ENCODE results near the gene UBL5. TPM values are rescaled to one million over a fixed set of nuclear protein-coding genes. Genes with fewer than 3 reads are reported as not detected.

The UBL5 gene
- total RNA-seq, 1 donor from 2014 or later, result 338 TPM

- H3K4me1 Mint-ChIP-seq (ENCODE audit: low read depth), result peaks cover 78% of the 10 kb centered on the region
- no peaks in the 10 kb centered on the region for H3K27me3 Mint-ChIP-seq (ENCODE audit: insufficient read depth)
- no peaks in the 10 kb centered on the region for H3K9me3 Mint-ChIP-seq
- intact Hi-C loops (cut with micrococcal nuclease), result loop anchor here (2.0 kb wide), 1 partner anchor 16 kb away; no protein-coding TSS in a partner anchor
- peaks cover 3% of the 10 kb centered on the region for H3K36me3 Mint-ChIP-seq (ENCODE audit: low read depth)
- peak overlapping the region; percentile 76 for H3K4me3 Mint-ChIP-seq
- H3K27ac Mint-ChIP-seq, result peak overlapping the region; percentile 88
- DNase-seq (ENCODE audit: low spot score), result peak; percentile 25
Observed at GRCh38 chr19:9862938-9863337, 35.2 kb downstream of the UBL5 start.

- Mint-ChIP-seq H3K9me3 (no peaks in the 10 kb centered on the region), H3K27ac (peak overlapping the region; percentile 88), H3K4me3 (peak overlapping the region; percentile 76), H3K36me3 (ENCODE audit: low read depth) (peaks cover 3% of the 10 kb centered on the region), H3K27me3 (ENCODE audit: insufficient read depth) (no peaks in the 10 kb centered on the region), H3K4me1 (ENCODE audit: low read depth) (peaks cover 70% of the 10 kb centered on the region)
- DNase-seq (ENCODE audit: low spot score), result no peak
- intact Hi-C loops (cut with micrococcal nuclease), result loop anchor here (2.0 kb wide), 1 partner anchor 17 kb away; no protein-coding TSS in a partner anchor
Observed at GRCh38 chr19:9863759-9864158, 36.0 kb downstream of the UBL5 start.

- no peak overlapping the region for H3K27ac Mint-ChIP-seq
- peaks cover 52% of the 10 kb centered on the region for H3K4me1 Mint-ChIP-seq (ENCODE audit: low read depth)
- no peaks in the 10 kb centered on the region for H3K9me3 Mint-ChIP-seq
- H3K27me3 Mint-ChIP-seq (ENCODE audit: insufficient read depth), result peaks cover 3% of the 10 kb centered on the region
- intact Hi-C loops (cut with micrococcal nuclease), result no loop called here
- peak overlapping the region; percentile 26 for H3K4me3 Mint-ChIP-seq
- DNase-seq (ENCODE audit: low spot score), result peak; percentile 47
- H3K36me3 Mint-ChIP-seq (ENCODE audit: low read depth), result peaks cover 3% of the 10 kb centered on the region
Observed at GRCh38 chr19:9865732-9866501, 38.2 kb downstream of the UBL5 start.

- H3K27ac Mint-ChIP-seq, result no peak overlapping the region
- intact Hi-C loops (cut with micrococcal nuclease), result no loop called here
- H3K4me1 Mint-ChIP-seq (ENCODE audit: low read depth), result peaks cover 21% of the 10 kb centered on the region
- no peaks in the 10 kb centered on the region for H3K9me3 Mint-ChIP-seq
- no peak for DNase-seq (ENCODE audit: low spot score)
- H3K4me3 Mint-ChIP-seq, result no peak overlapping the region
- peaks cover 3% of the 10 kb centered on the region for H3K27me3 Mint-ChIP-seq (ENCODE audit: insufficient read depth)
- H3K36me3 Mint-ChIP-seq (ENCODE audit: low read depth), result peaks cover 3% of the 10 kb centered on the region
Observed at GRCh38 chr19:9868983-9869617, 41.4 kb downstream of the UBL5 start.

GRCh38 chr19:9871626-9872338, 44.1 kb downstream of the UBL5 start:
- Mint-ChIP-seq H3K9me3 (no peaks in the 10 kb centered on the region), H3K4me3 (no peak overlapping the region), H3K27me3 (ENCODE audit: insufficient read depth) (peaks cover 3% of the 10 kb centered on the region), H3K36me3 (ENCODE audit: low read depth) (no peaks in the 10 kb centered on the region), H3K4me1 (ENCODE audit: low read depth) (peaks cover 2% of the 10 kb centered on the region), H3K27ac (no peak overlapping the region)
- no peak for DNase-seq (ENCODE audit: low spot score)
- intact Hi-C loops (cut with micrococcal nuclease), result no loop called here

GRCh38 chr19:9872618-9873242, 45.0 kb downstream of the UBL5 start:
- no peak overlapping the region for H3K27ac Mint-ChIP-seq
- intact Hi-C loops (cut with micrococcal nuclease), result no loop called here
- H3K36me3 Mint-ChIP-seq (ENCODE audit: low read depth), result no peaks in the 10 kb centered on the region
- no peak overlapping the region for H3K4me3 Mint-ChIP-seq
- peaks cover 3% of the 10 kb centered on the region for H3K27me3 Mint-ChIP-seq (ENCODE audit: insufficient read depth)
- no peak for DNase-seq (ENCODE audit: low spot score)
- no peaks in the 10 kb centered on the region for H3K9me3 Mint-ChIP-seq
- no peaks in the 10 kb centered on the region for H3K4me1 Mint-ChIP-seq (ENCODE audit: low read depth)

GRCh38 chr19:9875031-9875627, 47.4 kb downstream of the UBL5 start:
- Mint-ChIP-seq H3K4me1 (ENCODE audit: low read depth) (no peaks in the 10 kb centered on the region), H3K27me3 (ENCODE audit: insufficient read depth) (no peaks in the 10 kb centered on the region), H3K4me3 (no peak overlapping the region), H3K36me3 (ENCODE audit: low read depth) (no peaks in the 10 kb centered on the region), H3K9me3 (no peaks in the 10 kb centered on the region), H3K27ac (no peak overlapping the region)
- DNase-seq (ENCODE audit: low spot score), result no peak
- intact Hi-C loops (cut with micrococcal nuclease), result no loop called here

GRCh38 chr19:9875796-9876195, 48.1 kb downstream of the UBL5 start:
- Mint-ChIP-seq H3K27ac (no peak overlapping the region), H3K36me3 (ENCODE audit: low read depth) (no peaks in the 10 kb centered on the region), H3K4me1 (ENCODE audit: low read depth) (no peaks in the 10 kb centered on the region)

GRCh38 chr19:9877780-9878510, 50.2 kb downstream of the UBL5 start:
- H3K36me3 Mint-ChIP-seq (ENCODE audit: low read depth), result no peaks in the 10 kb centered on the region
- H3K4me1 Mint-ChIP-seq (ENCODE audit: low read depth), result no peaks in the 10 kb centered on the region
- H3K9me3 Mint-ChIP-seq, result no peaks in the 10 kb centered on the region
- DNase-seq (ENCODE audit: low spot score), result no peak
- H3K27ac Mint-ChIP-seq, result no peak overlapping the region
- intact Hi-C loops (cut with micrococcal nuclease), result no loop called here
- no peaks in the 10 kb centered on the region for H3K27me3 Mint-ChIP-seq (ENCODE audit: insufficient read depth)
- no peak overlapping the region for H3K4me3 Mint-ChIP-seq

More at GRCh38 chr19:9875796-9876195, 48.1 kb downstream of the UBL5 start:
- H3K27me3 Mint-ChIP-seq (ENCODE audit: insufficient read depth), result no peaks in the 10 kb centered on the region
- intact Hi-C loops (cut with micrococcal nuclease), result no loop called here
- DNase-seq (ENCODE audit: low spot score), result no peak
- H3K9me3 Mint-ChIP-seq, result no peaks in the 10 kb centered on the region
- H3K4me3 Mint-ChIP-seq, result no peak overlapping the region

- no peak overlapping the region for H3K4me3 Mint-ChIP-seq
- no peaks in the 10 kb centered on the region for H3K9me3 Mint-ChIP-seq
- no peak overlapping the region for H3K27ac Mint-ChIP-seq
- DNase-seq (ENCODE audit: low spot score), result no peak
- H3K36me3 Mint-ChIP-seq (ENCODE audit: low read depth), result no peaks in the 10 kb centered on the region
- intact Hi-C loops (cut with micrococcal nuclease), result no loop called here
- H3K4me1 Mint-ChIP-seq (ENCODE audit: low read depth), result no peaks in the 10 kb centered on the region
- no peaks in the 10 kb centered on the region for H3K27me3 Mint-ChIP-seq (ENCODE audit: insufficient read depth)
Observed at GRCh38 chr19:9878511-9879196, 50.9 kb downstream of the UBL5 start.
